Tibial nerve (tissue), 4 donors: ENCODE data around the gene HCAR2.

Experiments
- CTCF ChIP-seq, 5 experiments: fragments of 200-600 bp in 3 of 5; fragments of 450-650 bp in 2 of 5; sonication (generic) in 3 of 5; IDR thresholded peaks; one replicate each; pipeline ENCODE4 v1.5.1; 2016 to 2019; ENCODE audit warnings: antibody characterized with exemption in 5 of 5, mild to moderate bottlenecking in 3 of 5, moderate library complexity in 2 of 5
- EP300 ChIP-seq, 2 donors: sonication (generic); formaldehyde crosslinking; IDR thresholded peaks; one replicate each; pipeline ENCODE4 v1.6.1; 2017; ENCODE audit warnings: antibody characterized with exemption in 2 of 2, mild to moderate bottlenecking in 1 of 2
- POLR2A ChIP-seq, 2 donors: fragments of 450-650 bp; IDR thresholded peaks; one replicate each; pipeline ENCODE4 v1.6.1; 2017; ENCODE audit warnings: antibody characterized with exemption in 2 of 2, mild to moderate bottlenecking in 2 of 2, moderate library complexity in 2 of 2

- no peak for TF ChIP-seq POLR2A (IDR thresholded peaks at IDR 0.05)
- TF ChIP-seq CTCF (IDR thresholded peaks at IDR 0.05): no peak
- no peak for TF ChIP-seq EP300 (IDR thresholded peaks at IDR 0.05)
Measured at GRCh38 chr12:122687086-122687485, 16.1 kb downstream of the HCAR2 start.
